Urothelium cell line (cell line): ENCODE measurements around the gene ST6GALNAC4.
A peak's percentile ranks its signal among the peaks of the same experiment; 100 is the strongest.

ENCODE experiments used
- DNase-seq: peaks from one replicate; pipeline ENCODE4 v3.0.0; 2011; ENCODE audit warnings: low spot score, mixed read lengths
- FAIRE-seq: peaks from 2 replicates; lab custom pipeline; 2011; peaks lifted over from hg19 to GRCh38; lab: Jason Lieb, UNC

ST6GALNAC4 gene

DNA sequence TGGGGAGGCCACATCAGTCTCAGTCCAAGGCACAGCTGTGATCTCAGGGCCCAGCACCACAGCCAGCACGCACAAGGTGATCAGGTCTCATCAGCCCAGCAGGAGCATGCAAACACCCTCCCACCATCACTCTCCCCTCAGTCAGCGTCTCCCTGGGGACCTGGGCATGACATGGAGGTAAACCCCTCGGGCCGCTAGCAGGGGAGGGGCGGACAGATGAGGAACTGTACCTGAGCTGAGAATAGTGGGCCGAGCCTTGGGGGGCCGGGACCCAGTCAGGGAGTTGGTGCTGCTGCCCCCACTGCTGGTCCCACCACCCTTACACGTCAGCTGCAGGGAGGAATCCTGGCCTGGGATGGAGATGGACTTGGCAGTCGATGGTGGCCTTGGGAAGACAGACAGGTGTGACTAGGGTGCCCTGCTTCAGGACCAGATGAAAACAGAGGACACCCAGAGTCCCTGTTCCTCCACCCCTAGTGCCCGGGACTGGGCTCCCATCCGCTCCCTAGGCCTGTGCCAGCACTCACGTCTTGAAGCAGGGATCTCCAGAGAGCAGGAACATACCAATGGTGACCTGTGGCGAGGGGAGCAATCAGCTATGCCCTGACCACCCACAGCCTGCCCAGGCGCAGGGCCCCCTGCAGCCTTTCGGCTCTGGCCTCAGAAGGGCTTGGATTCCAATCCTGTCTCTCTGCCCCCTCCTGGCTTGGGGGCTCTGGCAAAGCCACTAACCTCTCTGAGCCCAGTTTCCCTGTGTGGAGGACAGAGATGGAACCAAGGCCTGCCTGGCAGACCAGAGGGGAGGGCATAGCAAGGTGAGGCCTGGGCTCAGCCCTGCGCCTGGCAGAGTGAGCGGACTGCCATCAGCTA, 31.2 kb upstream of the ST6GALNAC4 start:
- FAIRE-seq: no peak
- no peak for DNase-seq

DNA sequence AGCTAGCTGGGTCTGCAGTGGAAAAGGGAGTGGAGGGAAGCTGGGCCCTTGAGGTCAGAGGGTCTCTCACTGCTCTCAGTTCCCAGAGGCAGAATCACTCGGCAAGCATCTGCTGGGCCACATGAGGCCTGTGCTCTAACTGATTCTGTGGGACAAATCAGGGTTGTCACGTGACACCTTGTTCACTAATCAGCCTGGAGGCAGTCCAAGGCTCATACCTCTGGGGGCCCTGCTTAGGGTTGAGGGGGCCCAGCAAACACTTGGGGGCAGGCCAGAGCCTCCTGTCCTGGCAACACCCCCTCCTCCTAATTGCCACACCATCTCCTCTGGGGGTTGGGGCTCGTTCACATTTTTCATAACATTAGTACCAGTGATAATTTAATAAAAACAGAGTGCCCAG, 29.9 kb upstream of the ST6GALNAC4 start:
- FAIRE-seq: no peak
- DNase-seq: no peak

DNA sequence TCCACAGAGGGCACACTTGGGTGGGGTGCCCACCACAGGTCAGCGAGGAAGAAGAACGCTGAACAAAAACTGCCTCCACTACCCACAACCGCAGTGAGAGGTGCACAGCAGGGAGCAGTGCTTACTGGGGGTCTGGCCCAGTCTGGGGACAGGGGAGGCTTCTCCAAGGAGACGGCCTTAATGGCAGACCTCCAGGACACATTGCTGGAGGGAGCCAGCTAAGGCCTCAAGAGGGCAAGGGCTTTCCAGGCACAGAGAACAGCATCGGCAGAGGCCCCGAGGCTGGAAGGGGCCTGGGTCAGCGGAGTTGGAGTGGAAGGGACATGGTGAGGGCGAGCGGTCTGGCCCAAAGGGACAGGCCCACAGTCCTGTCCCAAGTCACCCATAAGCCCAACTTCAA, 29.1 kb upstream of the ST6GALNAC4 start:
- DNase-seq (no peak), FAIRE-seq (no peak)

DNA sequence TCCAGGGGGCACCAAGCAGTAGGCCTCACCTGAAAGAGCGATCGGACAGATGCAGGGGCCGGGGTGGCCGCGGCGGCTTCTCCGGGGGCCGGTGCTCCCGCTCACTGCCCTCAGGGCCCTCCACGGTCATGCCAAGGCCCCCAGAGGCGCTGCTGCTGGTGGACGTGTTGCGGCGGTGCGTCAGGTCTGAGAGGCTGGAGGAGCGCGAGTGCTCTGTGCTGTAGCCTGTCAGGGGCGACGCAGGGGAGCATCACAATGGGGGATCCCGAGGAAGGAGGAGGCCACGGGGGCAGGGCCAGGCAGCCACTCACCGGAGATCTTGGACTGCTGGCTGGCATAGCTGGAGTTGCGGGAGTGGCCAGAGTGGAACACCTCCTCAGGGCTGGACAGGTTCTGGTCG, 28.5 kb upstream of the ST6GALNAC4 start:
- DNase-seq (no peak), FAIRE-seq (no peak)

DNA sequence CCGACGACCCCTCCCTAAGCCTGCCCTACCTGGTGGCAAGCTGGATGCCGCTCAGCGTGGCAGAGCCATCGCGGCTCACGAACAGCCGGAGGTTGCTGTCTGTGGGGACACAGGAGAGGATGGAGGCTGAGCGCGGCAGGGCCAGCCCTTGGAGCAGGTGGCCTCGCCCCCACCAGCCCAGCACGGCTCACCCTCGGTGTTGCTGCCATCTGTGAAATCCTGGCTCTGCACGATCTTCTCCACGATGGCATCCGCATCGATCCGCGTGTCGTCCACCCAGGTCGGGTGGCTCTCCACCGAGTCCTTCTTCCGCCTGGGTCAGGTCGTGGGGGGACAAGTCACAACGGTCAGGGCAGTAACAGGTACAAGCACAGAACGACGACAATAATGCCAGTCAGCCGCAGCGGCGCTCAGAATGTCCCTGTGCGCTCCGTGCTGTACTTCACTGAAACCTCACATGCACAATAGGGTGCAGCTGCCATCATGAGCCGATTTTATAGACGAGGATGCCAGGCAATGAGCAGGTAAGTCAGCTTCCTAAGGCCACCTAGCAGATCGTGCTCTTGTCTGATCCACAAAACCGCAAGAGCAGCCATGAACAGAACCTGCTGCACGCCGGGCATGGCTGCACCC, 27.9 kb upstream of the ST6GALNAC4 start:
- DNase-seq (no peak), FAIRE-seq (no peak)

DNA sequence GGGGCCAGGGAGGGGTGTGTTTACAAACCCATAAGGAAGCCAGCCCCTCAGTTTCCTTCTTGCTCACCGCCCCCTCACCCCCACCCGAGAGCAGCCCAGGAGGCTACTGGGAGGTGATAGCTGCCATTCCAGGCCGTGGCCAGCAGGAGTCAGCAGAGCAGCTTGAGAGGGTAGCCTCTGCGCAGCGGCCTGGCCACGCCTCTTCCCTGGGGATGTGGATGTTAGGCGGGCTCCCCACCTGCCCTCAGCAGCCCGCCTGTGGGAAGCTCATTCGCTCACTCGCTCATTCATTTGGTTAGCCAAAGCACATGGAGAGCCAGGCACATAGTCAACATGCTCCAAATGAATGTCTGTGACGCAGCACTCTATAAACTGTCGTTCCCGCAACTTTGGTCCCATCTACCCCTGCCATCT, 26.9 kb upstream of the ST6GALNAC4 start:
- FAIRE-seq (no peak), DNase-seq (peak; percentile 74)

DNA sequence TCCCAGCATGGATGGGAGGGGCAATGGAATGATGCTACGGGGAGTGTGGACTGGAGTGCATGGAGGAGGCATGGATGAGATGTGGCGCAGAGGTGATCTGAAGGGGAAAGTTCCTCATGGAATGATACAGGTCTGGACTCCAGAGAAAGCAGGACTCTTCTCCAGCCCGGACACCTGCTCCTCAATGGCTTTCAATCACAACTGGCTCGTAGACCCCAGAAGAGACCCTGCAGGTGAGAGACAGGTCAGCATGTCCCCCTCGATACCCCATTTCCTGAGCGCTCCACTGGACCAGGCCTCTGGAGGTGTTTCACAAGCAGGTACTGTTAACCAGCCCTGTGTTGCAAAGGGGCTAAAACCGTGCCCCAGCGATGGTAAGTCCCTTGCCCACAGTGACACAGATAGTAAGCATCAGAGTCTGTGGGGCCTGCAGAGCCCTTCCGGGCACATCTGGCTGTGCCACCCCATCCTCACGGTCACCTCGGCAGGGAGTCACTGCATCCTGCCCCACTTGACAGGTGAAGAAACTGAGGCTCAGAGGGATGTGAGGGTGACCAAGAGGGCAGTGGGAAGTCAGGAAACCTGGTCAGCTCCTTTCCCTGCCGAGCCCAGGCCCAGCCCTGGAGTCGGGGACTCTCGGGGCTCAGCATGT, 26.3 kb upstream of the ST6GALNAC4 start:
- no peak for DNase-seq
- no peak for FAIRE-seq

DNA sequence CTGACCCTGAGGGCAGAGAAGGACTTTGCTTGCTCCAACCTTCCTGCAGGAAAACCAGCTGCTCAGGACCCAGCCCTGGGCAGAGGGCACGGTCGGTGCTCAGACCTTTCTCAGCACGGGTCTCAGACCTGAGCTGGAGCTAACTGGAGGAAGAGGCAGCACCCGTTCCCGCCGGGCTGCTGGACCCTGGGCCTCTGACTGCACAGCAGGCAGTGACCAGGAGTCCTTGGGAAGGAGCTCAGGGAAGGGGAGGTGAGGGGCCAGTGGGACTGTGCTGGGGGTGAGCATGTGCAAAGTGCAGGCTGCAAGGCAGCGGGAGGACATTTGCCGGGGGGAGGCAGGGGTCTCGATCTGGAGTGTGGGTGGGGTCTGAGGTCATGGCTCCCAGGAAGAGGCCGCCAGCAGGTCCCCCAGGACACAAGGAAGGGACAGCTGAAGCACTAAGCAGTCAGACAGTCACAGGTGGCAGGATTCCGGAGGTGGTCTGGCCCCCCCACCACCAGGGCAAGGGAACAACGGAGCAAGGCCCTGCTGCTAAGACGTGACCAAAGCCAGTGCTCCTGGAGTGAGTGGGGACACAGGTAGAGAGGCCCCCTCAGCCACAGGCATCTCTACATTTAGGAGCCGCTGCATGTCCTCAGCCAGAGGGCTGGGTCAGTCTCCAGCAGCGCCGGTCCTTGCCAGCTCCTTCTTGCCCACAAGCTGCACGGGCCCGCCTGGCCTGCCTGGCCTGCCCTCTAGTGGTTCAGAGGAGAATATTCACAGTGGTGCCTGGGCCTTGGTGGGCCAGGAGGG, 25.6 kb upstream of the ST6GALNAC4 start:
- no peak for FAIRE-seq
- peak; percentile 65 for DNase-seq

DNA sequence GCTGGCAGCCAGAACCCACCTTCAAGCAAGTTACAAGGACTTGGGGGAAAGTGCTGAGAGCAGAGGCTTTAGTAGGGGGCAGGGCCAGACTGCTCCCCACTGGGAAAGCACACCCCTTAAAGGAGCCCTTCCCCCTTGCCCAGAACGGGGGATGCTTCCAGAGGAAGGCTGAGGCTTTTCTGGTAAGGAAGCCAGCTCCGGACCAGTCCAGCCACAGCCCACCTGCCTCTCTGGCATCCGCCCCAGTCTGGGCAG, 25.0 kb upstream of the ST6GALNAC4 start:
- FAIRE-seq (no peak), DNase-seq (no peak)

DNA sequence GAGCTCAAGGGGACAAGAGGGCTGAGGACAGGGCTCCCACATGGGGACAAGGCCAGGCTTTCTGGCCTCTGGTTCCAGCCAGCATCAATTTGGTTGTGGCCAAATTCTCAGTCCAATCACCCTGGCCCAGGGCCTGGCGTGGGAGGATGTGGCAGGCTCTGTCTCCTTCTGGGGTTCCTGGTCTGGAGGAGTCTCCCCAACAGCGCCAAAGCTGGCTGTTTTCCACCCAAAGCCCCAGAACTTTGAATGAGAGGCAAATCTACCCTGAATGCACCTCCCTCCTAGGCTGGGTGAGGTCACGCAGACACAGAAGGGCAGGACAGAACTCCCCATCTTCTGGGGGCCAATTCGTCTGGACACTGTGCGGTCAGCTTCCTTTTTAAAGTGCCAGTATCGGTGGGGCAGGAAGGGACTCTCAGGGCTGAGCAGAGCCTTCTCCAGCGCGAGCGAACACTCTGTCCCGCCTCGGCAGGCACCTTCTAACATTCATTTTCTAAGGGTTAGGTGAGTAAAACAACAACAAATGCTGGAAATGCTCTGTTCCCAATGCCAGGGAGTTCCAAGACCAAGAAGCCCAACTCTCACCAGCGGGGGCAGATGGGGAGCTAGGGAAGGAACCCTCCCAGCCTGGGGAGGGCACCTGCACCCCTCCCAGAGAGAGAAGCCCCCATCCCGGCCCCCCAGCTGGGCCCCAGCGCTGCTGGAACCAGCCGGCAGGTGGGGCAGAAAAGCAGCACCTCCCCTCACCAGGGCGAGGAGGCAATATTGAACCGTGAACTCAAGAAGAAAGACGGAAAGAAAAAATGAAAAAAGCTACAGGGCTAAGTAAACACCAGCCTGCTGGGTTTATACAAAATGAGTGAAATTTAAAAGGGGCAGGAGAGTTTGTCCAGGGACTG, 24.5 kb upstream of the ST6GALNAC4 start:
- FAIRE-seq: no peak
- no peak for DNase-seq

DNA sequence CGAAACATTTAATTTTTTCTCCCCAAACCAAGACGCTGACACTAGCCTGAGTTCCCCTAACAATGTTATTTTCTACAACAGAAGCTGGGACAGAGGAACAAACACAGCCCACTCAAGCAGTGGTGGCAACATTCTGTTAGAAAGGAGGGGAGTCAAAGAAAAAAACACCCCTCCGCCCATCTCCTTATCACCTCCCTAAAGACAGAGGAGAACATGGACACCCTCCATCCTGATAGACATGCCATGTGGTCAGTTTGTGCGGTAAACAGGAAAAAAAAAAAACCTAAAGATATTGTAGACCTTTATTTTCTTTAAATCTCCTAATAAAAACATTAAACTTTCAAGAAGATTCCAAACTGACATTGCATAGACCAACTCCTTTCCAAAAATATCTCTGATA, 23.8 kb upstream of the ST6GALNAC4 start:
- no peak for DNase-seq
- FAIRE-seq: no peak

DNA sequence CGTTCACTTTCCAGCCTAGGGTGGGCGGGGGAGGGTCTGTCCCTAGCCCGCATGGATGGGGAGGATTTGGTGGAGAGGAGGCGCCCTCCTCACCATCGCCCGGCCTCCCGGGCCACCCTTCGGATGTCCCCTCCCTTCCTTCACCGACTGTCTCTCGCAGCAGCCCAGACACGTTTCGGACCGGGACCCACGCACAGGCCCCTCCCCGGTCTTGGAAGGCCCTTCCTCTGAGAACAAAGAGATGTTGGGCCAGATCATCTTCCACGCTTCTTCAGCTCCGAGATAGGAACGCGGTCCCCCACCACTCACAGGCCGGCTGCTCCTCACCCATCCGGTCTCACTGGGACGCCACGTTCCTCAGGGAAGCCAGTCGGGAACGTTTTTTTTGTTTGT, 21.5 kb upstream of the ST6GALNAC4 start:
- FAIRE-seq: no peak
- DNase-seq: no peak

DNA sequence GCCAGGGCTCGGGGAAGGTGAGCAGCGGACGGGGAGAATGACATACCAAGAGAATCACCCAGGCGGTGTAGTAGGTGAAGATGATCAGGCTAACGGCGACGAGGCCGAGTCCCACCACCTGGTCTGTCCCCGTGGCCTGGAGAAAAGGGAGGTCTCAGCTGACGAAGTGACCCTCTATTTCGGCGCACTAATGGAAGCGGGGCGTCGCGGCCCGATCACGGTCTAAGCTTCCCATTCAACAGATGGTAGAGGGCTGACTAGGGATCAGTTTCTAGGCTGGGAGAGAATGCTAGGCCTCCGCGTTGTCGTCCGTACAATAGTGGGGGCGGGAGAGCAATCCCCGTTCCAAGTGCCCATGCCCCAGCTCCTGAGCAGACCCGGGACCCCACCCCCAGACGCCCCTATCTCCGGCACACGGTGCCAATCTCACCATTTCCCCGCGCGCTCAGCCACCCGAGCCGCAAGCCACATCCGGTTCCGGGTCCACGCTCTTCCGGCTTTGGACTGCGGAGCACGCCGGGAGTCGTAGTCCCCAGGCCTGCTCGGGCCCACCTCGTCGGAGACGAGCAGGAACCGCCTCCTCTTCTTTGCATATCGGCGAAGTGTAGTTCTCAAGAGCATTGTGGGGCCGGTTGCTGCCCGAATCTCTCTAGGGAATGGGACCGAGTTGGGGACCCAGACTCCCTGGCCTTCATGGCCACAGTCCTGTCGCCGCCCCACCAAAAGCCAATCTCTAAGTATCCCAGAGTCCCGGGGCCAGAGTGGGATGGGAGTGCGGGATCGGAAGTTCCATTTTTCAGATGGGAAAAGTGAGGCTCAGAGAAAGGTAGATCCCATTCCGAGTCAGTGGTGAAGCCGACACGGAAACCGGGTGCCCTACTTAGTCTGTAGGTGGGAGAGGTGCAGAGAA, 20.8 kb upstream of the ST6GALNAC4 start, which contains the start of gene DPM2:
DPM2 (minus strand) TSS at position 467 of the 910 bp plus-strand sequence; CDS start at position 433, 34 bp downstream.
- FAIRE-seq: no peak
- DNase-seq: peak; percentile 89

DNA sequence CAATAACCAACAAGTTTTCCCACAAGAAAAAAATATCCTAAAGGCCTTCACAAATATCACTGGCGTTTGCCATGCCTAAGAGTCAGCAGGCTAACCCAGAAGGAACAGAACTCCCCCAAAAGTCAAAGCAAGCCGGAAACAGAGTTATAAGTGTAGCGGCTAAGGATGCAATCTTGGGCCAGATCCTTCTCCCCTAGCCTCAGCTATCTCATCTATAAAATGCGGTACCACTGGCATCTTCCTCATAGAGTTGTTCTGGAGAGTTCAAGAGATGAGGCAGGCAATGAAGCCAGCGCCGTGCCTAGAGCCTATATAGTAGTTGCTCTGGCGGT, 20.2 kb upstream of the ST6GALNAC4 start:
- DNase-seq (no peak), FAIRE-seq (no peak)

DNA sequence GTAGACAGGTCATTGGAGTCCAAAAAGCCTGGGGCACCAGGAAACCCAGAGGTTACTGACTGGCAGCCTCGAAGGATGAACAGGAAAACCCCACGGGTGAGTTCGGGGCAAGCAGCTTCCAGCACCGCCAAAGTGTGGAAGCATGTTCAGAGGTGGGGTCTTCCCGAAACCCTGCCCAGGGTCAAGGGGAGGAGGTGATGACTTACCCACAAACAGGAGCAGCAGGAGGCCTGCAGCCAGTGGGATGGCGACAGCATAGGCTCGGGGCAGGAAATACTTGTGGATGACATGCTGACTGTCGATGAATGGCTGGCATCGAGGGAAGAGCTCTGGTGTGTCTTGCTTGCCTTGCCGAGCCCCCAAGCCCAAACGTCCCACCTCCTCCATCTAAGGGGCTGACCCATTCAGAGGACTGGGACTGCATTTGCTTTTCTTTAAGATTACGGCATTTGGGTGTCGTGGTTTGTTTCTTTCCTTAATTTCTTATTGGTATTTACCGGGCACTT, 19.6 kb upstream of the ST6GALNAC4 start:
- FAIRE-seq (no peak), DNase-seq (no peak)

DNA sequence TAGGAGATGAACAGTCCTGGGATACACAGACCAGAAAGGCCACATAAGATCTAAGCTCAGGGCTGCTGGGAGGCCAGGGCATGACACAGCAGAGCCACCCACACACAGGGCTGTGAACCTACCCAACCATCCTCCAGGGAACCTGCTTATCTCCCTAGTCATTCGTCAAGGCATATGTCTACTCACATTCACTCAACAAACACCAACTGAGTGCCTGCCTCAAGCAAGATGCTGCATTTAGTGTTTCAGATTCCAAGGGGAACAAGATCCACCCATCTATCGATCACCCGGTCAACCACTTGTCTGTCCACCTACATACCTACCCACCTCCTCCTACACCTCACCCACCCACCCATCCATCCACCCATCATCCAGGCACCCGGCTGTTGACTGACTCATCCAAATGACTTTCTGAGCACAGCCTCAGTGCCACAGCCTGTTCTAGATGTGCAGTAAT, 19.0 kb upstream of the ST6GALNAC4 start:
- FAIRE-seq (no peak), DNase-seq (no peak)

DNA sequence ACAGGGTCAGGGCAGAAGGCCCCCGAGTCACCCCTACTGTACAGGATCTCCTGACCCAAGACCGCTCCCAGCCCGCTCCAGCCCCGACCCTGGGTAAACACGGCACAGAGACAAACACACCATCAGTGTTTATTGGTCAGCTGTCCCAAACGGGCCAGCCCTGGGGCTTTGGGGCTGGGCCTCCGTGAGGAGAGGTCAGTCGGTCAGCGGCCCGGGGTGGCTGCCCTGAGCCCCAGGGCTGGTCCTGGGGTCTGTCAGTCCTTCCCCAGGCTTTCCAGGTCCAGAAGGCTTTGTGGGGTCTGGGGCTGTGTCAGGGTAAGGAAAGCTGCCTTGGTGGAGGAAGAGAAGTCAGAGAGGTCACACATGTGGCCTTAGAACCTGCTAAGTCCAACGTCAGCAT, 18.1 kb upstream of the ST6GALNAC4 start:
- FAIRE-seq: no peak
- no peak for DNase-seq

DNA sequence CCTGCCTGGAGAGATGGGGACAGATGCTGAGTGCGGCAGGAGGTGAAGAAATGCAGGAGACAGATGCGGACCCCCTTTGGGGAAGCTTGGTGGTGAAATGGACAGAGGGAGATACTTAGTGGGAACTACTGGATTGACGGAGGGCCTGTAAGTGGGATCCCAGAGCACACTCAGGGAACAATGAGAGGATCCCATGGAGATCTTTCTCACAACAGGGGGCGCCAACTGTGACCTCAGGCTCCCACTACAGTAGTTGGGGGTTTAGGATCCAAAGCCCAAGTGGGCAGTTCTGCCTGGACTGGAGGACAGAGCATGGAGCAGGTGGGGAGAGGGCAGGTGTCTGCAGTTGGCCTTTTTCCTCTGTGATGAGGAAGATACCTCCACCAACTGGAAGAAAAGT, 17.4 kb upstream of the ST6GALNAC4 start:
- FAIRE-seq: no peak

More for the DNA sequence above, 17.4 kb upstream of the ST6GALNAC4 start:
- DNase-seq: no peak
